Measurements from ENCODE around the gene GABRR3.

- TF ChIP-seq CTCF (IDR thresholded peaks at IDR 0.05; ENCODE audit: insufficient read depth, low read length, poor library complexity, severe bottlenecking) (no peak), EZH2phosphoT487 (conservative IDR thresholded peaks at IDR 0.05; ENCODE audit: low read length) (no peak)
Measured at GRCh38 chr3:98034486-98034885, 629 bp downstream of the GABRR3 start.
